ENCODE data around the gene DENND5B.

DNA sequence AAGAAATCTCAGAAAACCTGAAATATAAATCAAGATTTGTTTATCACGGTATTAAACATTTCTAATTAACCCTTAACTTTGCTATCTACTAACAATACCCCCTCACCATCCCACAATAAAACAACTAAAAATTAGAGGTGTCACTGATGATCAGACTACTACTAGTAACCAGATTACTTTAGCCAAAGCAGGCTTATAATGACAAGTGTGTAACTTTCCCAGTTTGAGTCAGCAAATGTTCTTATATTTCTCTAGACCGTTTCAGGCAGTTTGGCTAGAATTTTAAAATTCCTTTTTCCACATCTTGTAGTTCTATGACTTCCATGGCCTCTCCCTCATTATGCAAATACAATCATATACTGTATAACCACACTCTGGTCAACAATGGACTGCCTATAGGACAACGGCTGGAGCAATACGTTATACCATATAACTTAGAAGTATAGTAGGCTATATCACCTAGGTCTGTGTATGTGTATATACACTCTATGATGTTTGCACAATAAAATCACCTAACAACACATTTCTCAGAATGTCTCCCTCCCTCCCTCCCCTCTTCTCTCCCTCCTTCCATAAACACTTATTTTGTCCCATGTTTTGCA lies 102.1 kb downstream of the DENND5B start:
- TF ChIP-seq SIN3A (IDR thresholded peaks at IDR 0.05; ENCODE audit: borderline replicate concordance, insufficient read depth, low read length) (no peak), POLR2AphosphoS5 (IDR thresholded peaks at IDR 0.05; ENCODE audit: low read depth, low read length) (no peak), TAF1 (IDR thresholded peaks at IDR 0.05; ENCODE audit: borderline replicate concordance, insufficient read depth, low read length) (no peak), FOXP2 (optimal IDR thresholded peaks at IDR 0.05; ENCODE audit: borderline replicate concordance, extremely low read depth, extremely low read length, insufficient read depth) (no peak)
- TF ChIP-seq, protein P1, sequence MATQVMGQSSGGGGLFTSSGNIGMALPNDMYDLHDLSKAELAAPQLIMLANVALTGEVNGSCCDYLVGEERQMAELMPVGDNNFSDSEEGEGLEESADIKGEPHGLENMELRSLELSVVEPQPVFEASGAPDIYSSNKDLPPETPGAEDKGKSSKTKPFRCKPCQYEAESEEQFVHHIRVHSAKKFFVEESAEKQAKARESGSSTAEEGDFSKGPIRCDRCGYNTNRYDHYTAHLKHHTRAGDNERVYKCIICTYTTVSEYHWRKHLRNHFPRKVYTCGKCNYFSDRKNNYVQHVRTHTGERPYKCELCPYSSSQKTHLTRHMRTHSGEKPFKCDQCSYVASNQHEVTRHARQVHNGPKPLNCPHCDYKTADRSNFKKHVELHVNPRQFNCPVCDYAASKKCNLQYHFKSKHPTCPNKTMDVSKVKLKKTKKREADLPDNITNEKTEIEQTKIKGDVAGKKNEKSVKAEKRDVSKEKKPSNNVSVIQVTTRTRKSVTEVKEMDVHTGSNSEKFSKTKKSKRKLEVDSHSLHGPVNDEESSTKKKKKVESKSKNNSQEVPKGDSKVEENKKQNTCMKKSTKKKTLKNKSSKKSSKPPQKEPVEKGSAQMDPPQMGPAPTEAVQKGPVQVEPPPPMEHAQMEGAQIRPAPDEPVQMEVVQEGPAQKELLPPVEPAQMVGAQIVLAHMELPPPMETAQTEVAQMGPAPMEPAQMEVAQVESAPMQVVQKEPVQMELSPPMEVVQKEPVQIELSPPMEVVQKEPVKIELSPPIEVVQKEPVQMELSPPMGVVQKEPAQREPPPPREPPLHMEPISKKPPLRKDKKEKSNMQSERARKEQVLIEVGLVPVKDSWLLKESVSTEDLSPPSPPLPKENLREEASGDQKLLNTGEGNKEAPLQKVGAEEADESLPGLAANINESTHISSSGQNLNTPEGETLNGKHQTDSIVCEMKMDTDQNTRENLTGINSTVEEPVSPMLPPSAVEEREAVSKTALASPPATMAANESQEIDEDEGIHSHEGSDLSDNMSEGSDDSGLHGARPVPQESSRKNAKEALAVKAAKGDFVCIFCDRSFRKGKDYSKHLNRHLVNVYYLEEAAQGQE (IDR thresholded peaks at IDR 0.05; ENCODE audit: insufficient read depth in 1 of 2, low read depth in 2 of 2, low read length in 2 of 2) = no peak

Data from PFSK-1 (cell line).